Transverse colon (tissue), 4 donors: ENCODE results near the gene PIK3CB.

ENCODE experiments used
- CTCF ChIP-seq, 5 experiments: fragments of 200-600 bp in 3 of 5; fragments of 450-650 bp in 2 of 5; sonication (generic) in 3 of 5; IDR thresholded peaks; 1 replicate in 2 of 5; 2 replicates in 3 of 5; pipeline ENCODE4 v1.5.1; 2016 to 2017; ENCODE audit warnings: antibody characterized with exemption in 5 of 5, inconsistent platforms in 3 of 5, mild to moderate bottlenecking in 2 of 5, moderate library complexity in 1 of 5
- EP300 ChIP-seq: sonication (generic); formaldehyde crosslinking; IDR thresholded peaks from one replicate; pipeline ENCODE4 v1.6.1; 2017; ENCODE audit warnings: antibody characterized with exemption, low read depth
- POLR2A ChIP-seq: fragments of 450-650 bp; IDR thresholded peaks from one replicate; pipeline ENCODE4 v1.6.1; 2016; ENCODE audit warnings: antibody characterized with exemption, mild to moderate bottlenecking, moderate library complexity
- POLR2AphosphoS5 ChIP-seq, 3 donors: sonication (generic); formaldehyde crosslinking; IDR thresholded peaks; one replicate each; pipeline ENCODE4 v1.6.1; 2016; ENCODE audit warnings: antibody characterized with exemption in 3 of 3

GRCh38 chr3:138796761-138797160 lies 38.0 kb downstream of the PIK3CB start:
- no peak for TF ChIP-seq POLR2AphosphoS5 (IDR thresholded peaks at IDR 0.05)
- no peak for TF ChIP-seq CTCF (IDR thresholded peaks at IDR 0.05)
- no peak for TF ChIP-seq POLR2A
- TF ChIP-seq EP300, result no peak
